SK-N-MC (cell line): ENCODE measurements around the gene SLC27A3.

ENCODE experiments used
- EZH2 ChIP-seq: fragments of 200-600 bp; sonication (generic); IDR thresholded peaks from one replicate; pipeline ENCODE4 v1.6.1; 2017; ENCODE audit warnings: antibody characterized with exemption
- POLR2AphosphoS5 ChIP-seq: IDR thresholded peaks from 2 replicates; pipeline ENCODE4 v1.6.1; 2012; ENCODE audit warnings: mild to moderate bottlenecking, low read depth, low read length, borderline replicate concordance

GRCh38 chr1:153752571-153753195 is 22.5 kb upstream of the SLC27A3 start:
- TF ChIP-seq POLR2AphosphoS5 = no peak
- TF ChIP-seq EZH2 = no peak
